Astrocyte of the spinal cord (primary cell): ENCODE results near the gene KCNK4.

Experiments
- DNase-seq: peaks from one replicate; pipeline ENCODE4 v3.0.0; 2011; ENCODE audit warnings: low read depth, low spot score
- H3K4me3 ChIP-seq: 2 replicates; pipeline ENCODE4 v1.5.1; 2011; ENCODE audit warnings: low read depth, mild to moderate bottlenecking, low read length, moderate library complexity
- in situ Hi-C: cut with HindIII; loops from 2 replicates; pipeline ENCODE4 v1.10.0; 2017; ENCODE audit warnings: low sequenced_read_pairs
- TF ChIP-seq, protein P1 (sequence below): IDR thresholded peaks from 2 replicates; pipeline ENCODE4 v1.5.1; 2012; ENCODE audit warnings: low read depth, mild to moderate bottlenecking, low read length, inconsistent platforms

Gene KCNK4

DNA sequence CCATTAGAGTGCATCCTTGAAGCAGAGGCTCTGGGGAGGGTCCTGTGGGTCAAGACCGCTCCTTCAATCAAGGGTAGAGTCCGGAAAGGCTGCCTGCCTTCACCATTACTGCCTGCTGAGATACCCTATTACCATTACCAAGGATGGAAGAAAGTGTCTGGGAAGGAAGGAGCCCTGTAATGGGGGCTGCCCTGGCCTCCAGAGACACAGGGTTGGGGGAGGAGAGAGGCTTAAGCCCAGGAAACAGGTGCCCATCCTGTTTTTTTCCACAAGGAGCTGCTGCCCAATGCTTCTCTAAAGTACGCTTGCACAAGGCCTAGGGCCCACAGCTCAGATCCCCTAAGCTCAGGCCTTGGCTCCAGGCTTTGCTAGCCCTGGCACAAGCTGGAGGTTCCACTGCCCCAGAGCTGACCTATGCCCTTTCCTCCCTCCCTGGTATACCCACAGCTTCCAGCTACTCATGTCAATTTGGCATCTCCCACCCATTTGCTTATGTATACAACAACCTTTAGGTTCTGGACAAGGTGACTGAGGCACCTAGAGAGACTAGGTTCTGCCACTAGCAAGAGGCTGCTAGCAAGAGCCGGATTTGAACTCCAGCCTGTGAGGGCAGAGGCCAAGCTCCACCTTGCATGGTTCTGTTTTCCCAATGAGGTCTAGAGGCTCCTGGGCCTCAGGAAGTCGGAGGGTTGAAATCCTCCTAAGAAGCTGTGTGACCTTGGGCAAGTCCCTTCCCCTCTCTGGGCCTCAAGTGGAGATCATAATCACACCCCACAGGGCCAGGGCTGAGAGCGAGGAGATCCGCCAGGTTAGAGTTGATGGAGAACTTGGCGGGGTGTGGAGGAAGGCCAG is 41.3 kb upstream of the KCNK4 start:
- no peak for DNase-seq
- H3K4me3 ChIP-seq, result no peak overlapping the region
- in situ Hi-C loops, result no loop called here
- TF ChIP-seq, protein P1, sequence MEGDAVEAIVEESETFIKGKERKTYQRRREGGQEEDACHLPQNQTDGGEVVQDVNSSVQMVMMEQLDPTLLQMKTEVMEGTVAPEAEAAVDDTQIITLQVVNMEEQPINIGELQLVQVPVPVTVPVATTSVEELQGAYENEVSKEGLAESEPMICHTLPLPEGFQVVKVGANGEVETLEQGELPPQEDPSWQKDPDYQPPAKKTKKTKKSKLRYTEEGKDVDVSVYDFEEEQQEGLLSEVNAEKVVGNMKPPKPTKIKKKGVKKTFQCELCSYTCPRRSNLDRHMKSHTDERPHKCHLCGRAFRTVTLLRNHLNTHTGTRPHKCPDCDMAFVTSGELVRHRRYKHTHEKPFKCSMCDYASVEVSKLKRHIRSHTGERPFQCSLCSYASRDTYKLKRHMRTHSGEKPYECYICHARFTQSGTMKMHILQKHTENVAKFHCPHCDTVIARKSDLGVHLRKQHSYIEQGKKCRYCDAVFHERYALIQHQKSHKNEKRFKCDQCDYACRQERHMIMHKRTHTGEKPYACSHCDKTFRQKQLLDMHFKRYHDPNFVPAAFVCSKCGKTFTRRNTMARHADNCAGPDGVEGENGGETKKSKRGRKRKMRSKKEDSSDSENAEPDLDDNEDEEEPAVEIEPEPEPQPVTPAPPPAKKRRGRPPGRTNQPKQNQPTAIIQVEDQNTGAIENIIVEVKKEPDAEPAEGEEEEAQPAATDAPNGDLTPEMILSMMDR, result no peak

GRCh38 chr11:64250415-64251015 is 40.6 kb upstream of the KCNK4 start:
- no peak for DNase-seq
- in situ Hi-C loops, result no loop called here

DNA sequence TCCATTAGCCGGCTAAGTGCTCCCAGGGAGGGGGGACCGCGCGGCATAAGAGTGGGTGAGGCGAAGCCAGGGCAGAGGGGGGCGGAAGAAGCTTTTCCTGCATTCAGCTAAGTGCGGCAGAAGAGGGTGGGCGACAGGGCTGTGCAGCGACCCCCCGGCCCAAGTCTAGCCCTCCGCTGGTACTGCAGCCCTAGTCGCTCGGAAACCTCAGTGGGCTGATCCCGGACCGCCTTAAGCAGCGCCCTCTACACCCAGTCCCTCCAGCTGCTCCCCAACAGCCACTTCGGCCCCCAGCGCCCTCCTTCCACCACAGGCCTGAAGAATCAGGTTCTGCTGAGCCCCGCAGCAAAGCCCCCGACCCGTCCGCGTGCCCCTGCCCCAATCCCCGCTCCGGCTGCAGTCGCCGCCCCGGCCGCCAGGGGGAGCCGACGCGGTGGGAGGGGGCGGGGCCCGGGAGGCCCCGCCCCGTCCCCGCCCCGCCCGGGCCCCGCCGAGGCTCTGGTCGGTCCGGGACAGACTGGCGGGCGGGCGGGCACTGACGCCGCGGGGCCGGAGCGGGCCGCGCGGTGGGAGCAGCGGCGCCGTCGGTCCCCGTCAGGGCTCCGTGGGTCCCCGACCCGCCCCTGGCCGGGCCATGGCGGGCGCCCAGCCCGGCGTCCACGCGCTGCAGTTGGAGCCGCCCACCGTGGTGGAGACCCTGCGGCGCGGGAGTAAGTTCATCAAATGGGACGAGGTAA is 39.9 kb upstream of the KCNK4 start, which contains the start of gene PLCB3:
TSS of gene PLCB3 (plus strand) at position 515 of the 737 bp plus-strand sequence. CDS start at position 635, 120 bp downstream.
- no peak for DNase-seq
- in situ Hi-C loops, result no loop called here
- H3K4me3 ChIP-seq, result peak within 1 kb of the TSS; percentile 63
- TF ChIP-seq, protein P1, result peak; percentile 63

More at GRCh38 chr11:64250415-64251015, 40.6 kb upstream of the KCNK4 start:
- H3K4me3 ChIP-seq, result peak overlapping the region; percentile 50
- TF ChIP-seq, protein P1, result no peak

DNA sequence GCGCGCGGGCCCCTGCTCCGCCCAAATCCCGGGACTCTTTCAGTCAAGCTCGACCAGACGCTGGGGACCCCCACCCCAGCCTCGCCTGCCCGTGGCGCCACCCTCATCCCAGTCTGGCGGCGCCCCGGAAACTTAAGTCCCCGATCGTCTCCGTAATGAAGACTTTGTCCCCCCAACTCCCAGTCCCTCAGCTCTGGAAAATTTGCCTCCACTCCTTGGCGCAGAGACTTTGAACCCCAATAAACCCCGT is 39.4 kb upstream of the KCNK4 start:
- TF ChIP-seq, protein P1, result no peak
- DNase-seq, result no peak
- in situ Hi-C loops, result no loop called here
- peak overlapping the region; percentile 63 for H3K4me3 ChIP-seq

GRCh38 chr11:64252003-64252872 is 38.9 kb upstream of the KCNK4 start:
- TF ChIP-seq, protein P1, result peak; percentile 45
- peak overlapping the region; percentile 63 for H3K4me3 ChIP-seq
- in situ Hi-C loops, result no loop called here
- DNase-seq, result no peak

GRCh38 chr11:64253043-64253442 is 38.1 kb upstream of the KCNK4 start:
- TF ChIP-seq, protein P1, result no peak
- no peak overlapping the region for H3K4me3 ChIP-seq
- DNase-seq, result no peak
- in situ Hi-C loops, result no loop called here
